CD4-positive, alpha-beta T cell treated with Interleukin-15 for 4 hours (primary cell): ENCODE measurements around the gene DDA1.
"Not testable (repeated sequence)": the region's sequence is repeated elsewhere in the genome, so short reads cannot be mapped to it uniquely, and the experiment has no call there.

Source experiments
- DNase-seq: peaks from one replicate; pipeline ENCODE4 v3.0.0-alpha.2; 2020; ENCODE audit warnings: low spot score

Gene DDA1

DNA sequence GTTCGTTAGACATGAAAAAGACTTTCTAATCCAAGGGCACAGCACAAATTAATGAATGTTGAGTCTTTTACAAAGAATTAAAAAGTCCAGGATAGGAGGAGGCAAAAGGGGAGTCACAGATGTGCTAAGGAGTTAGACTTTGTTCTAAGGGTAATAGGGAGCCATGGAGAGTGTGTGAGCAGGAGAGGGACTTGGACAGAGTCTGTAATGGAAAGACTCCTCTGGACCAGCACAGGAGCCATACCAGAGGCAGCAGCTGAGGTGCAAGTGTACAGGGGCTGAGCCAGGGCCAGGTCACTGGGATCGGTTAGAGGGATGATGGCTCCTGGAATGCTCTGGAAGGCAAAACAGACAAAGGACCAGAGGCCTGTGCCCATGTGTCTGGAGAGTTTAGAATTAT, 38.5 kb downstream of the DDA1 start:
- DNase-seq = no peak

DNA sequence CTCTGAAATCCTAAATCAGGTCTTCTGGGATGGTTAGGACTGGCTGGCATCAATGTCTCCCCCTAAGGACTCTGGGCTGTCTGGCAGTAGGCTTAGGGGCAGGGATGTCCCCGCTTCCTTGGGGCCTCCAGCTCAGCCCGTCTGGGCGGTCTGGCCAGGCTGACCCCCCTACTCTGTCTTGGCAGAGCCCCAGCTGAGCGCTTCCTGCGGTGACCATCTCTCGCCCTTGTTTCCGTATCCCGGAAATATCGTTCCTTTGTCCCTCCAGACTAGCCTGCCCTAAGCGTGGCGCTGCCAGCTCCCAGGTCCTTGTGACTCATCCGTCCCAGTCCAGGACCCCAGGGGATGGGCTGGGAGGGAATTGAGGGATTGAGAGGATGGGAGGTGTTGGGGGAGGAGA, 39.3 kb downstream of the DDA1 start:
- DNase-seq = no peak

DNA sequence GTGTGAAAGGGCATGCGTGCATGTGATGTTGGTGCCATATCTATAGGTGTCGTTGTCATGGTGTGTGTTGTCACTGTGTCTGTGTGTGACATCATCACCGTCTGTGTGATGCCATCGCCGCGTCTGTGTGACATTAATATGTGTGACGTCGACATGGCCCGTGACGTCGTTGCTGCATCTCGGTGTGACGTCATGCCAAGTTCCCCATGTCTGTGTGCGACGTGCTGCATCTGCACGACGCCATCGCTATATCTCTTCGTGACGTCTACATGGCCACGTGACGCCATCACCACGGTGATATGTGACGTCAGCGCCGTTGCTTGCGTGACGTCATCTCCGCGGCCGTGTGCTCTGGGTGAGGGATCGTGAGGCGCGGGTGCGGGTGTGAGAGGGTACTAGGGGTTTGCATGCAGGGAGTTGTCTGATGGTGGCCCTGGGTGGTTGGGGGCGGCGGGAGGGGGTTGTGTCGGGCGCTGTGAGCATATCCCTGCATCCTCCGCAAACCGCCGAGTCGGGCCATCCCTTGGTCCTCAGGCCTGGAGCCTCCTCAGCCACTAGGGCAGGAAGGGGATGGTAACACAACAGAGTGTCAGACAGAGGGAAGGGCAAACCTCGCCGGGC, 42.6 kb downstream of the DDA1 start:
- DNase-seq = no peak

DNA sequence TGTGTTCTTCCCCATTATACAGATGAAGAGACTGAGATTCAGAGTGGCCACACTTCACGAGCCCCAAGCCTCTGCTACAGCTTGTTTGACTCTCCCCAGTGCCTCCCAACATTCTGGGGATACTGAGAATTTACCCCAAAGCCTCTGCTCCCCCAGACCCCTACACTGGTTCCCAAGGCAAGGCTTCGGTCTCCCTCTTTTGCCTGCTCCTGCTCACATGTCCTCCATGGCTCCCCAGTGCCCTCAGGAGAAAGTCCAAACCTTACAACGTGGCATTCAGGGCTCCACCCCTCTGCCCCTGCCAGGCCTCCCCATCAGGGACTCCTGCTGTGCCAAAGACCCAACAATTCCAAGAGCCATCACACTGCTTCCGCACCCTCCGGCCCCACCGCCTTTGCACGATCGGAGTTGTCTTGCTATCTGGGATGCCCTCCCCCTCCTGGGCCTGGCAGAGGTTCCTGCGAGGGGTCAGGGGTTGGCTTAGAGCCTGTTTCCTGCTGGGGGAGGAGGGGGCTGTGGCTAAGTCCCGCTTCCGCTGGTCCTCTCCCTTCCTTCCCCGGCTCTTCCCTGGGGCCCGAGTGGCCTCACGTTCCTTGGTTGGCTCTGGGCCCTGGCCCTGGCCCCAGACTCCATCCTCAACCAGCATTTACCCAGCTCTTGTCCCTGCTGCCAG, 43.4 kb downstream of the DDA1 start:
- DNase-seq = no peak

DNA sequence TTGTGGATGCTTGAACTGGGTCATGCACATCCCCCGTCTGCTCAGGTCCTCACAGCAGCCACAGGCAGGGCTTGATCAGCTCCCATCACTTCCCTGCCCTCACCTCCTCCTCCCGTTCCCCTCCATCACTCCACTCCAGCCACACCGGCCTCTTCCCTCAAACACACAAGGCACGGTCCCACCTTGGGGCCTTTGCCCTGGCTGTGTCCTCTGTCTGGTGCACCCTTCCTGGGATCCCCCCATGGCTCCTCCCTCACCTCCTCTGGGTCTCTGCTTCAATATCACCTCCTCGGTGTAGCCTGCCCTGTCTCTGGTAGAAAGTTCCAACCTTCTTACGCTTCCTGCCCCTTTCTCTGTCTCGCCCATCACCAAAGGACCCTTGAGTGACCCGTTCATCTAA, 44.0 kb downstream of the DDA1 start:
- DNase-seq = no peak

DNA sequence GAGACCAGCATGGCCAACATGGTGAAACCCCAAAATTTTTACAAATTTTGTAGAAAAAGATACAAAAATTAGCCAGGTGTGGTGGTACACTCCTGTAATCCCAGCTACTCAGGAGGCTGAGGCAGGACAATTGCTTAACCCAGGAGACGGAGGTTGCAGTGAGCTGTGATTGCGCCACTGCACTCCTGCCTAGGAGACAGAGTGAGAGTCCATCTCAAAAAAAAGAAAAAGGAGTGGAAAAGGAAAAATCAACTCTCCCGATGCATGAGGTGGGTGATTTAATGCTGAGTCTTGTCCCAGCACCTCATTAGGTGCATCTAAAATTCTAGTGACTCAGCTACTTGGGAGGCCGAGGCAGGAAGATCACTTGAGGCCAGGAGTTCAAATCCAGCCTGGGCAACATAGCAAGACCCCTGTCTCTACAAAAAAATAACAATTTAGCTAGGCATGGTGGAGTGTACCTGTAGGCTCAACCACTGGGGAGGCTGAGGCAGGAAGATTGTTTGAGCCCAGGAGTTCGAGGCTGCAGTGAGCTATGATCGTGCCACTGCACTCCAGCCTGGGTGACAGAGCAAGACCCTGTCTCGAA, 47.8 kb downstream of the DDA1 start:
- no peak for DNase-seq

DNA sequence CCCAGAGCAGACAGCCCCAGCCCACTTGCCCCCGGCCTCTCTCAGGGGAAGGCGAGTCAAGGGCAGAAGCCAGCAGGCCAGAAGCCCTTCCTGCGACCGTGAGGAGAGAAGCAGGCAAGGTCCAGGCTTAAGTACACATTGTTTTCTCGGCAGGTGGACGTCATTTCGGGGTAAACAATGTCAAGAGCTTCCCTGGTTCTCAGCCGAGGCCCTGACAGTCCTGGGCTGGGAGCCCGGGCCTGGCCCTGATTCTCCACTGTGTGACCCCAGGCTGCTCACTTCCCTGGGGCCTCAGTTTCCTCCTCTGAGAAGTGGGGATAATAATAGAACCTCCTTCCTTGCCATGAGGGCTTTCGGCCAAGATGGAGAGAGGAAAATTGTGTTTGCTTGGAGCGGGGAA, 48.4 kb downstream of the DDA1 start:
- no peak for DNase-seq

DNA sequence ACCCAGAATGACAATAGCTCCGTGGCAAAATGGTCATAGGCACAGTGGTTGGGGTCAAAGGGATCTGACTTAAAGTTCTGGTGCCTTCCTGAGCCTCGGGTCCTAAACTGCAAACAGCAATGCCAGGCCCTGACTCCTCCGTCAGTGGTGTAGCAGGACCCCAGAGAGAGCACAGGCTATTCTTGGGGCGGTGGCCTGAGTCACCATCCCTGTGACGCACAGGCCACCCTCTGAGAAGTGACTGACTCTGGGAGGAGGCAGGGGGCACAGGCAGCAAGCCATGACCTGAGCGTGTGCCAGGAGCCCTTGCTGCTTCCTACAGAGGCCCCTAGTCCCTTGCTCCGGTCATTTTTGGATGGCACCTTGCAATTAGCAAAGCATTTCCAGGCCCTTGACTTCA, 49.0 kb downstream of the DDA1 start:
- DNase-seq = no peak

DNA sequence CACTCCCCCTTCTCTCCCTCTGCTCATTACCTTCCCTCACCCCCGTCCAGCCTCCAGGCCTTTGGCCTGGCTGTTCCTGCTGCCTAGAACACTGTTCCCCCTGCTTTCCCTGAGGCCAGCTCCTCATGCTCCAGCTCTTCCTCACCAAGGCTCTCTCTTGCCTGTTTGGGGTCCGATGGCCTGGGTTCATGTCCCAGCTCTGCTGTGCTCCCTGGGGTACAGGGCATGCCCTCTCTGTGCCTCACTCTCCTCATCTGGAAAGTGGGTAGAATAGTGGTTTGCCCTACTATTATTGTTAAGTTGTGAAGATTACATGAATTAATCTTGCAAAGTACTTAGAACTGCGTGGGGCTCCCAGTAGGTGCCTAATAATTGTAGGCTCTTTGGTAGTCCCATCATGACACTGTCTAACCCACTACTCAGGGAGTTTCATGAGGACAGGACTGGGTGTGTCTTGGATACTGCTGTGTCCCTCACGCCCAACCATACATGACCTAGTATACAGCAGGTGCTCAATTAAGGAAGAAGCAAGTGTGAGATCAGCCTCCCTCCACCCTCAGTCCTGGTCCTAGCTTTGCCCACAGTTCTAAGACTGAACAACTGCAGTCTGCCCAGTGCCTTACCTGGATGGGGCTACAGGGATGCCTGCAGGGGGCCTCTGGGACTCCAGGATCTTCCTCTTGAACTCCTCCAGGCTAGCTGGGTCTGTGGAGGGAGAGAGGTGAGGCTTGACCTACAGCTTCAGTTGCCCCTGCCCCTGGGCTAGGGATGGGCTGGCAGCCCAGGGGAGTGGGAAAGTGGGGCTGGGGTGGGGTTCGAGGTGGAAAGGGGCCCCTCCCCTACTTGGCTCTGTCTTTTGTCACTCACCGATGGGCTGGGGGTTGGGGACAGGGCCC, 50.8 kb downstream of the DDA1 start:
- no peak for DNase-seq

DNA sequence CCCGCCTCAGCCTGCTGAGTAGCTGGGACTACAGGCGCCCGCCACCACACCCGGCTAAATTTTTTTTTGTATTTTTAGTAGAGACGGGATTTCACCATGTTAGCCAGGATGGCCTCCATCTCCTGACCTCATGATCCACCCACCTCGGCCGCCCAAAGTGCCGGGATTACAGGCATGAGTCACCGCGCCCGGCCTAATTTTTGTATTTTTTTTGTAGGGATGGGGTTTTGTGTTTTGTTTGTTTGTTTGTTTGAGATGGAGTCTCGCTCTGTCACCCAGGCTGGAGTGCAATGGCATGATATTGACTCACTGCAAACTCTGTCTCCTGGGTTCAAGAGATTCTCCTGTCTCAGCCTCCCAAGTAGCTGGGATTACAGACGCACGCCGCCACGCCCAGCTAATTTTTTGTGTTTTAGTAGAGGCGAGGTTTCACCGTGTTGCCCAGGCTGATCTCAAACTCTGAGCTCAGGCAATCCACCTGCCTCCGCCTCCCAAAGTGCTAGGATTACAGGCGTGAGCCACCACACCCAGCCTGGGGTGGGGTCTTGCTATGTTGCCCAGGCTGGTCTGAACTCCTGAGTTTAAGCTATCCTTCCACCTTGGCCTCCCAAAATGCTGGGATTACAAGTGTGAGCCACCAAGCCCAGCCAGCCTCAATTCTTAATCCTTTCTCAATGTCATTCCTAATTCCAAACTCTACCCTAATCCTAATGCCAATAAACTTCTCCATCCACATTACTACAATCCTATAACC, 54.7 kb downstream of the DDA1 start:
- not testable (repeated sequence) for DNase-seq

DNA sequence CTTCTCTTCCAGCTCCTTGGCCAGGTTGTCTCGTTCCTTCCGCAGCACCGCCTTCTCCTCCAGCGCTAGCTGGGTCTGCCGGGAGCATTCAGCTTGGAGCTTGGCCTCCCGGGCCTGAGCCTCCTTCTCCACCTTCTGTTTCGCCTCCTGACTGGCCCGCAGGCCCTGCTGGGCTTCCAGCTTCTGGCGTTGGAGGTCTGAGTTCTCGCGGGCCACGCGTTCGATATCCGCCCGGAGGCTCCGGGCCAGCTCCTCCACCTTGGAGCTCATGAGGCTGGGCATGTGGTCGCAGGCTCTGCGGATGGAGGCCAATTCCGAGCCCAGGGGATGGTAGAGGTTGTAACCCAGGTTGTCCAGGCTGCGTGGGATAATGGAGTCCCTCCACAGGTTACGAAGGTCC, 56.0 kb downstream of the DDA1 start:
- no peak for DNase-seq

DNA sequence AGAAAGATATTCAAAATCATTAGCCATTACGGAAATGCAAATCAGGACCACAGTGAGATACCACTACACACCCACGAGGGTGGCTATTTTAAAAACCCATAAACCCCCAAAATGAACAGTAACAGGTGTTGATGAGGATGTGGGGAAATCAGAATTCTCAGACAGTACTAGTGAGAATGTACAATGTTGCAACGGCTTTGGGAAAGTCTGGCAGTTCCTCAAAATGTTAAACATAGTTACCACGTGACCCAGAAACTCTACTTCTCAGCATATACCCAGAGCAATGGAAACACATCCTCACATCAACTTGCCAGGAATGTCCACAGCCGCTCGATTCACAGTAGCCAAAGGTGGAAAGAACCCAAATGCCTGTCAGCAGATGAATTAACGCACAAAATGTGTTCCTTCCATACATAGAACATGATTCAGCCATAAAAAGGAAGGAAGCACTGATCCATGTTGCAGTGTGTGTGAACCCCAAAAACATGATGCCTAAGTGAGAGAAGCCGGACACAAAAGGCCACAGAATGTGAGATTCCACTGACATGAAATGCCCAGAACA, 60.7 kb downstream of the DDA1 start:
- DNase-seq = no peak
